Activated naive CD8-positive, alpha-beta T cell (primary cell): Measurements from ENCODE around the gene SLC26A6.

Experiments used
- H3K27ac Mint-ChIP-seq: one replicate; pipeline ENCODE4 v1.8.0; 2021; ENCODE audit warnings: mixed read lengths
- H3K27me3 Mint-ChIP-seq: one replicate; pipeline ENCODE4 v1.8.0; 2021; ENCODE audit warnings: mixed read lengths
- H3K36me3 Mint-ChIP-seq: one replicate; pipeline ENCODE4 v1.8.0; 2021; ENCODE audit warnings: mixed read lengths
- H3K4me1 Mint-ChIP-seq: one replicate; pipeline ENCODE4 v1.8.0; 2021; ENCODE audit warnings: low read depth, mixed read lengths
- H3K4me3 Mint-ChIP-seq: one replicate; pipeline ENCODE4 v1.8.0; 2021; ENCODE audit warnings: mild to moderate bottlenecking, mixed read lengths
- H3K9me3 Mint-ChIP-seq: one replicate; pipeline ENCODE4 v1.8.0; 2021; ENCODE audit warnings: low read depth, mixed read lengths

Gene SLC26A6

GRCh38 chr3:48648188-48648850, 13.1 kb upstream of the SLC26A6 start:
- H3K4me3 Mint-ChIP-seq, result no peak overlapping the region
- no peaks in the 10 kb centered on the region for H3K36me3 Mint-ChIP-seq
- no peaks in the 10 kb centered on the region for H3K4me1 Mint-ChIP-seq
- no peak overlapping the region for H3K27ac Mint-ChIP-seq
- no peaks in the 10 kb centered on the region for H3K9me3 Mint-ChIP-seq
- no peaks in the 10 kb centered on the region for H3K27me3 Mint-ChIP-seq

- Mint-ChIP-seq H3K9me3 (no peaks in the 10 kb centered on the region), H3K4me1 (no peaks in the 10 kb centered on the region), H3K27ac (no peak overlapping the region), H3K4me3 (no peak overlapping the region), H3K27me3 (no peaks in the 10 kb centered on the region), H3K36me3 (no peaks in the 10 kb centered on the region)
These were observed 12.5 kb upstream of the SLC26A6 start for GRCh38 chr3:48647714-48648113.

GRCh38 chr3:48644898-48645760, 9.9 kb upstream of the SLC26A6 start:
- H3K4me3 Mint-ChIP-seq, result no peak overlapping the region
- no peaks in the 10 kb centered on the region for H3K36me3 Mint-ChIP-seq
- no peak overlapping the region for H3K27ac Mint-ChIP-seq
- no peaks in the 10 kb centered on the region for H3K27me3 Mint-ChIP-seq
- H3K4me1 Mint-ChIP-seq, result no peaks in the 10 kb centered on the region
- H3K9me3 Mint-ChIP-seq, result no peaks in the 10 kb centered on the region

GRCh38 chr3:48642605-48643004, 7.3 kb upstream of the SLC26A6 start:
- no peak overlapping the region for H3K27ac Mint-ChIP-seq
- no peaks in the 10 kb centered on the region for H3K4me1 Mint-ChIP-seq
- no peaks in the 10 kb centered on the region for H3K9me3 Mint-ChIP-seq
- no peaks in the 10 kb centered on the region for H3K27me3 Mint-ChIP-seq
- no peaks in the 10 kb centered on the region for H3K36me3 Mint-ChIP-seq
- H3K4me3 Mint-ChIP-seq, result no peak overlapping the region

GRCh38 chr3:48641396-48641795, 6.1 kb upstream of the SLC26A6 start:
- no peaks in the 10 kb centered on the region for H3K4me1 Mint-ChIP-seq
- H3K9me3 Mint-ChIP-seq, result no peaks in the 10 kb centered on the region
- H3K27me3 Mint-ChIP-seq, result no peaks in the 10 kb centered on the region
- H3K36me3 Mint-ChIP-seq, result no peaks in the 10 kb centered on the region
- H3K4me3 Mint-ChIP-seq, result no peak overlapping the region
- no peak overlapping the region for H3K27ac Mint-ChIP-seq

- no peak overlapping the region for H3K4me3 Mint-ChIP-seq
- H3K27me3 Mint-ChIP-seq, result no peaks in the 10 kb centered on the region
- peaks cover 7% of the 10 kb centered on the region for H3K4me1 Mint-ChIP-seq
- H3K9me3 Mint-ChIP-seq, result no peaks in the 10 kb centered on the region
- no peak overlapping the region for H3K27ac Mint-ChIP-seq
- no peaks in the 10 kb centered on the region for H3K36me3 Mint-ChIP-seq
These were observed 4.8 kb upstream of the SLC26A6 start for GRCh38 chr3:48639944-48640606.

GRCh38 chr3:48637305-48637704, 2.0 kb upstream of the SLC26A6 start:
- Mint-ChIP-seq H3K36me3 (no peaks in the 10 kb centered on the region), H3K27me3 (no peaks in the 10 kb centered on the region), H3K27ac (no peak overlapping the region), H3K4me3 (peak overlapping the region; percentile 62), H3K4me1 (peaks cover 18% of the 10 kb centered on the region), H3K9me3 (no peaks in the 10 kb centered on the region)

GRCh38 chr3:48636149-48636655, 941 bp upstream of the SLC26A6 start:
- no peaks in the 10 kb centered on the region for H3K36me3 Mint-ChIP-seq
- H3K9me3 Mint-ChIP-seq, result no peaks in the 10 kb centered on the region
- no peak overlapping the region for H3K27ac Mint-ChIP-seq
- no peaks in the 10 kb centered on the region for H3K27me3 Mint-ChIP-seq
- peaks cover 18% of the 10 kb centered on the region for H3K4me1 Mint-ChIP-seq
- peak overlapping the region; percentile 87 for H3K4me3 Mint-ChIP-seq

- peak overlapping the region; percentile 10 for H3K27ac Mint-ChIP-seq
- no peaks in the 10 kb centered on the region for H3K9me3 Mint-ChIP-seq
- H3K36me3 Mint-ChIP-seq, result no peaks in the 10 kb centered on the region
- H3K27me3 Mint-ChIP-seq, result no peaks in the 10 kb centered on the region
- H3K4me1 Mint-ChIP-seq, result peaks cover 18% of the 10 kb centered on the region
- peak overlapping the region; percentile 87 for H3K4me3 Mint-ChIP-seq
These were observed 520 bp downstream of the SLC26A6 start for GRCh38 chr3:48634661-48635221.

- no peaks in the 10 kb centered on the region for H3K36me3 Mint-ChIP-seq
- H3K4me3 Mint-ChIP-seq, result peak overlapping the region; percentile 27
- no peaks in the 10 kb centered on the region for H3K9me3 Mint-ChIP-seq
- no peak overlapping the region for H3K27ac Mint-ChIP-seq
- H3K4me1 Mint-ChIP-seq, result peaks cover 18% of the 10 kb centered on the region
- H3K27me3 Mint-ChIP-seq, result no peaks in the 10 kb centered on the region
These were observed 1.5 kb downstream of the SLC26A6 start for GRCh38 chr3:48633743-48634142.

GRCh38 chr3:48633256-48633655, 2.0 kb downstream of the SLC26A6 start:
- Mint-ChIP-seq H3K9me3 (no peaks in the 10 kb centered on the region), H3K27ac (no peak overlapping the region)

GRCh38 chr3:48631516-48632448, 3.5 kb downstream of the SLC26A6 start:
- Mint-ChIP-seq H3K9me3 (no peaks in the 10 kb centered on the region), H3K27ac (no peak overlapping the region), H3K4me3 (no peak overlapping the region), H3K4me1 (peaks cover 18% of the 10 kb centered on the region), H3K27me3 (no peaks in the 10 kb centered on the region), H3K36me3 (peaks cover 3% of the 10 kb centered on the region)

More at GRCh38 chr3:48633256-48633655, 2.0 kb downstream of the SLC26A6 start:
- Mint-ChIP-seq H3K36me3 (no peaks in the 10 kb centered on the region), H3K27me3 (no peaks in the 10 kb centered on the region), H3K4me3 (peak overlapping the region; percentile 27), H3K4me1 (peaks cover 18% of the 10 kb centered on the region)

- Mint-ChIP-seq H3K27me3 (no peaks in the 10 kb centered on the region), H3K36me3 (peaks cover 3% of the 10 kb centered on the region), H3K4me1 (peaks cover 13% of the 10 kb centered on the region), H3K4me3 (no peak overlapping the region), H3K27ac (no peak overlapping the region), H3K9me3 (no peaks in the 10 kb centered on the region)
These were observed 4.4 kb downstream of the SLC26A6 start for GRCh38 chr3:48630833-48631232.

- Mint-ChIP-seq H3K36me3 (peaks cover 3% of the 10 kb centered on the region), H3K4me1 (peaks cover 11% of the 10 kb centered on the region), H3K27ac (no peak overlapping the region), H3K27me3 (no peaks in the 10 kb centered on the region), H3K4me3 (no peak overlapping the region), H3K9me3 (no peaks in the 10 kb centered on the region)
These were observed 4.9 kb downstream of the SLC26A6 start for GRCh38 chr3:48630407-48630806.
